SJCRH30 (cell line): ENCODE data around the gene PPP1R10. TPM values are rescaled to one million over a fixed set of nuclear protein-coding genes. Genes with fewer than 3 reads are reported as not detected.
A peak's percentile ranks its signal among the peaks of the same experiment; 100 is the strongest.

Source experiments
- DNase-seq, 2 experiments: peaks; one replicate each; pipeline ENCODE4 v3.0.0-alpha.2; 2015 to 2020
- H3K27ac ChIP-seq: fragments of 250-450 bp; sonication (Bioruptor Pico); 2 replicates; pipeline ENCODE4 v1.5.1; 2020; ENCODE audit warnings: mild to moderate bottlenecking, moderate library complexity
- H3K27me3 ChIP-seq: fragments of 250-450 bp; sonication (Bioruptor Pico); 2 replicates; pipeline ENCODE4 v1.5.1; 2020; ENCODE audit warnings: mild to moderate bottlenecking, moderate library complexity
- H3K36me3 ChIP-seq: fragments of 250-450 bp; sonication (Bioruptor Pico); 2 replicates; pipeline ENCODE4 v1.5.1; 2020; ENCODE audit warnings: mild to moderate bottlenecking, moderate library complexity
- H3K4me1 ChIP-seq: fragments of 250-450 bp; sonication (Bioruptor Pico); 2 replicates; pipeline ENCODE4 v1.5.1; 2020; ENCODE audit warnings: mild to moderate bottlenecking, moderate library complexity
- H3K4me3 ChIP-seq: fragments of 250-450 bp; sonication (Bioruptor Pico); 2 replicates; pipeline ENCODE4 v1.5.1; 2020; ENCODE audit warnings: mild to moderate bottlenecking, moderate library complexity
- H3K9me3 ChIP-seq: fragments of 250-450 bp; sonication (Bioruptor Pico); replicated peaks from 2 replicates; pipeline ENCODE4 v1.5.1; 2020; ENCODE audit warnings: mild to moderate bottlenecking, moderate library complexity
- total RNA-seq: library from RNA; depleted of rRNA; stranded (reverse); fragments of >200 nt; shearing (Covaris generic); gene quantifications from 2 replicates; pipeline ENCODE4 v1.2.3, GENCODE V29; 2014

PPP1R10 gene
- total RNA-seq, 1 experiment from 2014 or later: 120 TPM

DNA sequence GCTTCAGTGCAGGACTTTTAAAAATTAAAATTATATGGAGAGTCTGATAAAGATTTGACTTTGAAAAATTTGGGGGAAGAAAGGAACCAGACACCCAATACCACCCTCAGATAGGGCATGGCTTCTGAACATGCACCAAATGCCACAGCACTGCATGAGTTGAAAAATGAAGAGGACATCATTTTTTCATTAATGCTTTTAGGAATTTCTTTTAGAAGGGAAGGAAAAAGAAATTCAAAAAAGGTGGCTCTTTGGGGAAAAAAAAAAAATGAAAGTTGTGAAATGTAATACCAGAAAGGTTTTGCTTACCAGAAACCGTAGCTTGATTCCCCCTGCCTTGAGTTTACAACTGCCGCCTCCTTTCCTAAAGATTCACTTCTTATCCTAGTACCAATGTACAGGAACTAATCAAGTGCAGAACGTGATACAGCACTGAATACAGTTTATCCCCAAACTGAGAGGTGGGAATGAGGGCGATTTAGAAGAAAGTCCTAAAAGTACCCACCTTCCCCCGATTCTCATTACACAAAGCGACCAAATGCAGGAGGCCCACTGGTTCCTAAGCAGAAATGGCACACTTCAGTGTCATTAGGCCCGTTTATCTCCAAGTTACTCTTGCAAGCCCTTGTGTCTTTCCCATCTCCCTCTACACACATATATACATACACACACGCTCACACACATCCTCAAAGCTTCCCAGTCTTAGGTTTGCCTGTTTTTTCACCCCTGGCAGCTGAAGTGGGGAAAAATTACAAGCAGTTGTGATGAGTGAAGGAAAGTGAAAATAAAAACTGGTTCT is 2.8 kb downstream of the PPP1R10 start:
- Histone ChIP-seq H3K4me3 (peak overlapping the region; percentile 75; the same call in 1 of the 2 replicates), H3K36me3 (peaks cover 34% of the 10 kb centered on the region), H3K27ac (no peak overlapping the region), H3K4me1 (peaks cover 4% of the 10 kb centered on the region; the same call in 1 of the 2 replicates), H3K9me3 (no peaks in the 10 kb centered on the region), H3K27me3 (no peaks in the 10 kb centered on the region)
- no peak for DNase-seq

DNA sequence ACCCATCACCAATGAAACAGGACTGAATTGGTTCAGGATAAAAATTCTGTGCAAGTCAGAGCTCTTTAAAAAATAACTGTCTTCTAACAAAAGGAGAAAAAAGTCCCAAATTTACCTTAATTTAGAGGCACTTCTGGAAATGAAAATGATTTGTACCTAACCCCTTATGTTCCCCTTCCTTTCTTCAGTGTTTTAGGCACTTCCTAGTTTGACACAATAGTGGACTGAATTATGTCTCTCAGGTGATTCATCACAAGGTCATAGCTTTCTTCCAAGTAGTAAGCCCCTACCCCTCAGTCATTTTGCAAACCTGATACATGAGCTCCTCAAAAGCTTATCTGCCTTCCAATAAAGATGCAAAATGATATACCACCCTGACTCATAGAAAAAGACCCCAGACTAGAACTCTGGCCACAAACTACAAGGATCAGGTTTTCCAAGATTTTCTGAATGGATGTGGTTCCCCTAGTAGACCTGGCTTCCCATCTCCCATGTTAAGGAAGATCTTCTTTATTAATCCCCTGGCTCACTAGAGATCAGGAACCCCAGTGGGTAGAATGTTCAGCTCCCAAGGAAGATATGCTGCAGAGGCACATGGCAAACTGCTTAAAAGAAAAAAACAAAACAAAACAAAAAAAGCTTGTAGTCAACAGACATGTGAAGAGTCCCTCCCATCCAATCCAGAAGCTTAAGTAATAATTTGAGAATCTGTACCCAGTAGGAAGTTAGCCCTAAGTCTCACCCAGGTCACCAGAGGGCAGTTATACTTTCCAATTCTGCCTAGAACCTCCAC is 3.6 kb downstream of the PPP1R10 start:
- Histone ChIP-seq H3K4me1 (peaks cover 4% of the 10 kb centered on the region; the same call in 1 of the 2 replicates), H3K27ac (no peak overlapping the region), H3K4me3 (no peak overlapping the region), H3K27me3 (no peaks in the 10 kb centered on the region), H3K36me3 (peaks cover 42% of the 10 kb centered on the region), H3K9me3 (no peaks in the 10 kb centered on the region)
- no peak for DNase-seq

GRCh38 chr6:30612687-30613248 is 4.3 kb downstream of the PPP1R10 start:
- H3K4me1 ChIP-seq: peaks cover 4% of the 10 kb centered on the region; the same call in 1 of the 2 replicates
- H3K27ac ChIP-seq: no peak overlapping the region
- H3K4me3 ChIP-seq: no peak overlapping the region
- no peaks in the 10 kb centered on the region for H3K9me3 ChIP-seq
- peaks cover 46% of the 10 kb centered on the region for H3K36me3 ChIP-seq
- no peaks in the 10 kb centered on the region for H3K27me3 ChIP-seq
- DNase-seq: no peak

DNA sequence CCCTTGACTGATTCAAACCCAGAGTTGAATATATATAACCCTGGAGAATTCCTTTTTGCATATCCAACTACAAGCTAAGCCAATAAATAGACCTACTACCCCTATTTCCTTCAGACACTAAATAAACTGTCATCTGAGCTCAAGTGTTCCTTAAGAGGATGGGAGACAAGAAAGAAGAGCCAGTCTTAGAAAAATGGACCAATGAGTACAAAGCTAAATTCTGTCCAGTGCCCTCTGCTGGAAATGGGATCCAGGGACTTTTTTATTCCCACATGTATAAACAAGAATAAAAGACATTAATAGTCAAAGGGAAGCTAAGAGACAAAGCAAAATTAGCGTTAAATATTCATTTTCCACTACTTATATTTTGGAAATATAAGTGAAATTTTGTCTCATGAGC is 4.8 kb downstream of the PPP1R10 start:
- H3K36me3 ChIP-seq: peaks cover 51% of the 10 kb centered on the region
- no peak overlapping the region for H3K4me3 ChIP-seq
- H3K27me3 ChIP-seq: no peaks in the 10 kb centered on the region
- H3K4me1 ChIP-seq: peaks cover 4% of the 10 kb centered on the region; the same call in 1 of the 2 replicates
- H3K27ac ChIP-seq: no peak overlapping the region
- H3K9me3 ChIP-seq: no peaks in the 10 kb centered on the region
- no peak for DNase-seq

DNA sequence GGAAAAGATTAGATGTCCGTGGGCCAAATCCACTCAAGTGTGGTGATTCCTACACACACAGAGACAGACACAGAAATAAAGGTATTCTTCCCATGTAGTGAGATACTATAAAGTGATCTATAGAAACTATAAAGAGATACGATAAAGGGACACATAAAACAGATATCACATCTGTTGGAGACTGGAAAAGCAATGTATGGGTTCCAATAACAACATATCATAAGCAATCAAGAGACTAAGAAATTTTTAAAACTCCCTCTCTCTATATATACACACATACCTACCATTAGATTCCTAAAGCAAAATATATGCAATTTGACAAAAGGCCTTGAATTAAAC is 5.2 kb downstream of the PPP1R10 start:
- no peak for DNase-seq
- Histone ChIP-seq H3K27ac (no peak overlapping the region), H3K27me3 (no peaks in the 10 kb centered on the region), H3K4me1 (peaks cover 4% of the 10 kb centered on the region; the same call in 1 of the 2 replicates), H3K36me3 (peaks cover 54% of the 10 kb centered on the region), H3K4me3 (no peak overlapping the region), H3K9me3 (no peaks in the 10 kb centered on the region)

GRCh38 chr6:30611150-30611855 is 5.7 kb downstream of the PPP1R10 start:
- no peaks in the 10 kb centered on the region for H3K27me3 ChIP-seq
- peaks cover 54% of the 10 kb centered on the region for H3K36me3 ChIP-seq
- peaks cover 4% of the 10 kb centered on the region; the same call in 1 of the 2 replicates for H3K4me1 ChIP-seq
- no peak for DNase-seq
- H3K27ac ChIP-seq: no peak overlapping the region
- H3K9me3 ChIP-seq: no peaks in the 10 kb centered on the region
- H3K4me3 ChIP-seq: no peak overlapping the region

GRCh38 chr6:30610065-30610464 is 7.0 kb downstream of the PPP1R10 start:
- Histone ChIP-seq H3K4me1 (peaks cover 4% of the 10 kb centered on the region; the same call in 1 of the 2 replicates), H3K9me3 (no peaks in the 10 kb centered on the region), H3K36me3 (peaks cover 54% of the 10 kb centered on the region), H3K27me3 (no peaks in the 10 kb centered on the region), H3K27ac (no peak overlapping the region), H3K4me3 (no peak overlapping the region)
- DNase-seq: no peak

DNA sequence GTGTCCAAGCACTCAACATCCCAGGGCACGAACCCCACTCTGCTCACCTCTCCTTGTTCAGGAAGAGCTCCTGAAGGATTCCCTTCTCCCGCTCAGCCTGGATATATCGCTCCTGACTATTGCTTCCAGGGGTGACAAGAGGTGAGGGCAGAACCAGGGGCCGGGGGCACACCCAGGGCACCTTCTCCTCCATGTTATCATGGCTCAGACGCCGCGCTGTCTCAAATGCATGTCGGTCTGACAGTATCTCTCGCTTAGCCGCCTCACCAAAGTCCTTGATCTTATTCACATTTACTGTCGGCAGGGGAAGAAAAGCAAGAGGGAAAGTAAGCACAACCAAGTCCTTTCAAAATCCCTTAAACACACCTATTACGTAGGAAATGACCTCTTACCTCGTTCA is 13.1 kb downstream of the PPP1R10 start:
- Histone ChIP-seq H3K27me3 (no peaks in the 10 kb centered on the region), H3K36me3 (peaks cover 89% of the 10 kb centered on the region), H3K9me3 (no peaks in the 10 kb centered on the region), H3K4me3 (no peak overlapping the region), H3K27ac (no peak overlapping the region), H3K4me1 (no peaks in the 10 kb centered on the region)
- no peak for DNase-seq

GRCh38 chr6:30601815-30602641 is 15.0 kb downstream of the PPP1R10 start:
- Histone ChIP-seq H3K27ac (no peak overlapping the region), H3K27me3 (no peaks in the 10 kb centered on the region), H3K36me3 (peaks cover 76% of the 10 kb centered on the region), H3K4me1 (no peaks in the 10 kb centered on the region), H3K9me3 (no peaks in the 10 kb centered on the region), H3K4me3 (no peak overlapping the region)
- DNase-seq: no peak

DNA sequence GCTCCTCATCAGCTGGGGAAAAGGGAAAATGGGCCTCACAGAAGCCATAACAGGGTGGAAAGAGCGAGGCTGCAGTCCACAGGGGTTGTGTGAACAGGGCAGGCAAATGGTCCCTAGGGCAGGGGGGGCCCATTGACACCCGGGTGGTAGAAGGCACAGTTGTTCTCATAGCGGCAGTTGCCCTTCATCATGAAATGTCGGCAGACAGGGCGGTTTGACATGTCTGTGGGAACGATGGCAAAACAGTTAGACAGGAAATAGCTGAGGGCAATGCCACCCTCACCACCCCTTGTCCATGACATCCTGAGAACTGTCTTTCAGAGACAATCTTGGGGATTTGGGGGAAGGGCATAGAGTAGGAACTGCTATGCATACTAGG is 15.6 kb downstream of the PPP1R10 start:
- H3K36me3 ChIP-seq: peaks cover 70% of the 10 kb centered on the region

GRCh38 chr6:30600451-30600961 is 16.5 kb downstream of the PPP1R10 start:
- no peak for DNase-seq
- Histone ChIP-seq H3K36me3 (peaks cover 60% of the 10 kb centered on the region), H3K27me3 (no peaks in the 10 kb centered on the region), H3K4me3 (no peak overlapping the region), H3K9me3 (no peaks in the 10 kb centered on the region), H3K4me1 (no peaks in the 10 kb centered on the region), H3K27ac (no peak overlapping the region)

More for the DNA sequence above, 15.6 kb downstream of the PPP1R10 start:
- DNase-seq: no peak
- H3K4me1 ChIP-seq: no peaks in the 10 kb centered on the region
- no peaks in the 10 kb centered on the region for H3K27me3 ChIP-seq
- no peak overlapping the region for H3K27ac ChIP-seq
- no peaks in the 10 kb centered on the region for H3K9me3 ChIP-seq
- H3K4me3 ChIP-seq: no peak overlapping the region

DNA sequence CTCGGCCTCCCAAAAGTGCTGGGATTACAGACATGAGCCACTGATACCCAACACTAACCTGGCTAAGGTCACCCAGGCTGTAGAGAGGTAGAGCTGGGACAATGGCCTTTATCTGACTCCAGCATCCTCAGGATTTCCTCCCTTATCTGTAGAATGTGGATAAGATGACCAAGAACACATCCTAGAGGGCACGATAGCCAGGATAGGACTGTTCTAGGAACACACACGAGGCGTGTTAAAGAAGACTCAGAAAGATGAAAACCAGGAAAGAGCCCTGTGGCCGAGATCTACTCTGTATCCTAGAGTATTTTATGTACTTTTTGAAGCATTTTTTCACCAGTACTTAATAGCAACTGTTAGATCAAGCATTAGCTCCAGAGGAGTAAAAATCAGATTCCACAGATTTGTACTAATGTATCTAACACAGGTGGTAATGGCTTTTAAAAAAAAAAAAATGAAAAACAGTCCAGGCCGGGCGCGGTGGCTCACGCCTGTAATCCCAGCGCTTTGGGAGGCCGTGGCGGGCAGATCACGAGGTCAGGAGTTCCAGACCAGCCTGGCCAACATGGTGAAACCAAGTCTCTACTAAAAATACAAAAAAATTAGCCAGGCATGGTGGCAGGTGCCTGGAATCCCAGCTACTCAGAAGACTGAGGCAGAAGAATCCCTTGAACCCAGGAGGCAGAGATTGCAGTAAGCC is 17.3 kb downstream of the PPP1R10 start:
- DNase-seq: no peak
- no peaks in the 10 kb centered on the region for H3K9me3 ChIP-seq
- H3K36me3 ChIP-seq: peaks cover 54% of the 10 kb centered on the region
- no peaks in the 10 kb centered on the region for H3K27me3 ChIP-seq
- H3K27ac ChIP-seq: no peak overlapping the region
- H3K4me1 ChIP-seq: no peaks in the 10 kb centered on the region
- H3K4me3 ChIP-seq: no peak overlapping the region

DNA sequence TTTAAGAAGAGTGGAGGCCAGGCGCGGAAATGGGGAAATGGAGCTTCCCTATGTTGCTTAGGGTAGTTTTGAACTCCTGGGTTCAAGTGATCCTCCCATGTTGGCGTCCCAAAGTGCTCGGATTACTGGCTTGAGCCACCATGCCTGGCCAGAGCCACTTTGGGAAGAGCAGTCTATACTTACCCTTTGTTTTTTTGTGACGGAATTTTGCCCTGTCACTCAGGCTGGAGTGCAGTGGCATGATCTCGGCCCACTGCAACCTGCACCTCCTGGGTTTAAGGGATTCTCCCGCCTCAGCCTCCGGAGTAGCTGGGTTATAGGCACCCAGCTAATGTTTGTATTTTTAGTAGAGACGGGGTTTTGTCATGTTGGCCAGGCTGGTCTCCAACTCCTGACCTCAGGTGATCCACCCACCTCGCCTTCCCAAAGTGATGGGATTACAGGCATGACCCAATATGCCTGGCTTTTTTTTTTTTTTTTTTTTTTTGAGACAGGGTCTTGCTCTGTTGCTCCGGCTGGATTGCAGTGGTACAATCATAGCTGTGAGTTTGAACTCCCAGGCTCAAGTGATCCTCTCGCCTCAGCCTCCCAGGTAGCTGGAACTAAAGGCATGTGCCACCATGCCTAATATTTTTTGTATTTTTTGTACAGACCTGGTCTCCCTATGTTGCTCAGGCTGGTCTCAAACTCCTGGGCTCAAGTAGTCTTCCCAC is 18.0 kb downstream of the PPP1R10 start:
- Histone ChIP-seq H3K36me3 (peaks cover 54% of the 10 kb centered on the region), H3K27me3 (no peaks in the 10 kb centered on the region), H3K27ac (no peak overlapping the region), H3K4me1 (no peaks in the 10 kb centered on the region), H3K4me3 (no peak overlapping the region), H3K9me3 (no peaks in the 10 kb centered on the region)
- no peak for DNase-seq
